Endothelial cell of umbilical vein (primary cell): Measurements from ENCODE around the gene RAB10. TPM values are rescaled to one million over a fixed set of nuclear protein-coding genes. Genes with fewer than 3 reads are reported as not detected.
"Not testable (repeated sequence)": the region's sequence is repeated elsewhere in the genome, so short reads cannot be mapped to it uniquely, and the experiment has no call there.

ENCODE experiments used
- BruUV-seq: library from RNA; stranded (reverse); fragments of 400-500 nt; replicated peaks from 2 replicates; lab custom pipeline; 2021; lab: Mats Ljungman, UMichigan
- CTCF ChIA-PET: fragments of 300-600, 350-600 bp; sonication (Branson Sonifier 250); formaldehyde crosslinking; loops from one replicate; lab custom pipeline; 2021; ENCODE audit warnings: antibody characterized with exemption, inconsistent platforms; lab: Charles Lee
- POLR2A ChIA-PET: fragments of 300-600, 350-600 bp; sonication (Branson Sonifier 250); formaldehyde crosslinking; loops from one replicate; lab custom pipeline; 2021; ENCODE audit warnings: antibody characterized with exemption, inconsistent platforms; lab: Charles Lee
- DNase-seq: peaks from one replicate; pipeline ENCODE4 v3.0.0-alpha.2; 2011; ENCODE audit warnings: low read depth, low spot score
- FAIRE-seq: peaks from 2 replicates; lab custom pipeline; 2011; peaks lifted over from hg19 to GRCh38; lab: Jason Lieb, UNC
- H2AFZ ChIP-seq: 2 replicates; pipeline ENCODE4 v1.6.0; 2012; ENCODE audit warnings: low read depth, low read length, control low read depth, inconsistent platforms
- H3K27ac ChIP-seq: 2 replicates; pipeline ENCODE4 v1.5.1; 2011; ENCODE audit warnings: low read depth, mild to moderate bottlenecking, control low read depth, low read length, moderate library complexity; ENCODE audit not compliant: insufficient read depth
- H3K27me3 ChIP-seq, 2 experiments: 2 replicates each; pipeline versions ENCODE4 v1.6.0 to v1.6.1; 2011; ENCODE audit warnings: low read length in 2 of 2, mixed read lengths in 1 of 2; ENCODE audit not compliant: control insufficient read depth in 2 of 2, insufficient read depth in 2 of 2
- H3K36me3 ChIP-seq, 2 experiments: 2 replicates in 1 of 2; 3 replicates in 1 of 2; pipeline ENCODE4 v1.5.1; 2011; ENCODE audit warnings: low read length in 2 of 2, mild to moderate bottlenecking in 1 of 2, moderate library complexity in 1 of 2; ENCODE audit not compliant: control insufficient read depth in 2 of 2, insufficient read depth in 2 of 2; ENCODE audit errors: extremely low read depth in 1 of 2
- H3K4me1 ChIP-seq: 3 replicates; pipeline ENCODE4 v1.5.1; 2011; ENCODE audit warnings: mild to moderate bottlenecking, low read length; ENCODE audit not compliant: control insufficient read depth, insufficient read depth; ENCODE audit errors: extremely low read depth
- H3K4me2 ChIP-seq: 2 replicates; pipeline ENCODE4 v1.6.1; 2011; ENCODE audit warnings: low read length, control low read depth, mixed read lengths; ENCODE audit not compliant: insufficient read depth
- H3K4me3 ChIP-seq, 3 experiments: fragments of 200-600 bp in 1 of 3; sonication (generic), shearing (Covaris generic) in 1 of 3; replicated peaks in 1 of 3; 2 replicates each; pipeline ENCODE4 v1.5.1; 2011 to 2016; ENCODE audit warnings: control low read depth in 3 of 3, low read length in 3 of 3, mild to moderate bottlenecking in 2 of 3, inconsistent platforms in 1 of 3, low read depth in 1 of 3, moderate library complexity in 1 of 3; ENCODE audit not compliant: insufficient read depth in 1 of 3
- H3K79me2 ChIP-seq: 2 replicates; pipeline ENCODE4 v1.6.0; 2012; ENCODE audit warnings: low read length, inconsistent platforms; ENCODE audit not compliant: control insufficient read depth, insufficient read depth
- H3K9ac ChIP-seq: replicated peaks from 2 replicates; pipeline ENCODE3; 2011; ENCODE audit warnings: low read length, control low read depth; ENCODE audit not compliant: insufficient read depth; ENCODE audit errors: extremely low read depth
- H3K9me1 ChIP-seq: replicated peaks from 3 replicates; pipeline ENCODE4 v1.6.0; 2011; ENCODE audit warnings: mild to moderate bottlenecking, low read length; ENCODE audit not compliant: control insufficient read depth, insufficient read depth; ENCODE audit errors: extremely low read depth
- H3K9me3 ChIP-seq: replicated peaks from 2 replicates; pipeline ENCODE4 v1.5.1; 2012; ENCODE audit warnings: low read length, inconsistent platforms; ENCODE audit not compliant: control insufficient read depth, insufficient read depth
- H4K20me1 ChIP-seq: replicated peaks from 2 replicates; pipeline ENCODE3; 2011; ENCODE audit warnings: mild to moderate bottlenecking, low read length; ENCODE audit not compliant: control insufficient read depth, insufficient read depth; ENCODE audit errors: extremely low read depth
- EZH2 ChIP-seq: IDR thresholded peaks from 2 replicates; pipeline ENCODE4 v1.6.1; 2012; ENCODE audit warnings: borderline replicate concordance, low read depth, mild to moderate bottlenecking, moderate library complexity, low read length, inconsistent platforms; ENCODE audit not compliant: severe bottlenecking
- GATA2 ChIP-seq: IDR thresholded peaks from 2 replicates; pipeline ENCODE4 v1.7.0; 2011; ENCODE audit warnings: low read depth, mild to moderate bottlenecking, moderate library complexity, mixed read lengths, low read length; ENCODE audit not compliant: insufficient read length, insufficient read depth
- JUN ChIP-seq: IDR thresholded peaks from 2 replicates; pipeline ENCODE4 v1.6.1; 2011; ENCODE audit warnings: borderline replicate concordance, low read depth; ENCODE audit not compliant: insufficient read length, insufficient read depth
- MYC ChIP-seq: IDR thresholded peaks from one replicate; pipeline ENCODE4 v1.6.1; 2011; ENCODE audit warnings: mild to moderate bottlenecking, low read depth, low read length
- POLR2A ChIP-seq: IDR thresholded peaks from 2 replicates; pipeline ENCODE4 v1.6.1; 2012; ENCODE audit warnings: low read depth, mild to moderate bottlenecking, control low read depth, low read length
- dilution Hi-C: fragments of 300-500 bp; cut with MboI; formaldehyde crosslinking; loops from one replicate; pipeline ENCODE4 v1.15.0; 2019; ENCODE audit warnings: low sequenced_read_pairs; ENCODE audit not compliant: extremely low pct_ligation_motif_present
- intact Hi-C: fragments of 100-400 bp; cut with micrococcal nuclease; formaldehyde crosslinking; loops from one replicate; pipeline ENCODE4 v1.10.0; 2022
- polyA plus RNA-seq, 4 experiments: library from polyadenylated mRNA; depleted of rRNA in 3 of 4; stranded (reverse) in 3 of 4; unstranded in 1 of 4; fragments of >200 nt; gene quantifications; 2 replicates each; pipeline versions ENCODE4 v1.2.1 to v1.2.3, GENCODE V29; 2011 to 2012; ENCODE audit warnings: missing spikeins in 1 of 4
- total RNA-seq: library from RNA; stranded (reverse); gene quantifications from 2 replicates; pipeline ENCODE4 v1.2.3, GENCODE V29; 2021
- TF ChIP-seq, protein P1 (sequence below), 2 donors: IDR thresholded peaks; 1 replicate in 1 of 2; 2 replicates in 1 of 2; pipeline ENCODE4 v1.5.1; 2011; ENCODE audit warnings: low read length in 2 of 2, mild to moderate bottlenecking in 2 of 2, moderate library complexity in 2 of 2, control low read depth in 1 of 2, inconsistent platforms in 1 of 2, low read depth in 1 of 2; ENCODE audit not compliant: insufficient read depth in 1 of 2; ENCODE audit errors: extremely low read depth in 1 of 2

RAB10 gene
- total and polyA plus RNA-seq, 2 donors (not counting 3 experiments of a cell fraction or from before 2014, with no cell fraction given), result 45.1 to 104 TPM

DNA sequence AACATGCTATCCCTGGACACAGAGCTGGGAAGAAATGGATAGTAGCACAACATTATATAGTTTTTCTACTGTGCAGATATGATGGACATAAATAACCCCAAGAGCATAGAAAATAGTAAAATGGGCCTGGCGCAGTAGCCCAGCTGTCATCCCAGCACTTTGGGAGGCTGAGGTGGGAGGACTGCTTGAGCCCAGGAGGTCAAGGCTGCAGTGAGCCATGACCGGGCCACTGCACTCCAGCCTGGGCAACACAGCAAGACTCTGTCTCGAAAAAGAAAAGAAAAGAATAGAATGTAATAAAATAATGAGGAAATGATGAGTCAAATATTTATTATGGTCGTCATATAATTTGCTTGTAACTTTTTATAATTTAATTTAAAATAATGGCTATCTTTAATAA is 131.5 kb downstream of the RAB10 start:
- no TSS peak for BruUV-seq
- no peak overlapping the region for H3K4me3 ChIP-seq
- no peaks in the 10 kb centered on the region for H3K79me2 ChIP-seq
- dilution Hi-C loops, result no loop called here
- no peak overlapping the region for H3K27ac ChIP-seq
- no peak overlapping the region for H3K4me2 ChIP-seq
- H3K27me3 ChIP-seq, result peaks cover 0 to 3% of the 10 kb centered on the region in 2 experiments
- no peak overlapping the region for H2AFZ ChIP-seq
- no peaks in the 10 kb centered on the region for H3K4me1 ChIP-seq
- H4K20me1 ChIP-seq, result no peaks in the 10 kb centered on the region
- ChIA-PET CTCF (interaction anchor here (0.7 to 1.0 kb wide), 2 partner anchors 10 to 16 kb away, joined by 3 read pairs; no protein-coding TSS in a partner anchor), POLR2A (no interaction called here)
- DNase-seq (no peak), FAIRE-seq (no peak)
- no peaks in the 10 kb centered on the region for H3K36me3 ChIP-seq
- TF ChIP-seq EZH2, result no peak
- TF ChIP-seq GATA2, result no peak
- TF ChIP-seq POLR2A, result no peak
- TF ChIP-seq JUN, result no peak
- TF ChIP-seq MYC, result no peak
- TF ChIP-seq, protein P1, sequence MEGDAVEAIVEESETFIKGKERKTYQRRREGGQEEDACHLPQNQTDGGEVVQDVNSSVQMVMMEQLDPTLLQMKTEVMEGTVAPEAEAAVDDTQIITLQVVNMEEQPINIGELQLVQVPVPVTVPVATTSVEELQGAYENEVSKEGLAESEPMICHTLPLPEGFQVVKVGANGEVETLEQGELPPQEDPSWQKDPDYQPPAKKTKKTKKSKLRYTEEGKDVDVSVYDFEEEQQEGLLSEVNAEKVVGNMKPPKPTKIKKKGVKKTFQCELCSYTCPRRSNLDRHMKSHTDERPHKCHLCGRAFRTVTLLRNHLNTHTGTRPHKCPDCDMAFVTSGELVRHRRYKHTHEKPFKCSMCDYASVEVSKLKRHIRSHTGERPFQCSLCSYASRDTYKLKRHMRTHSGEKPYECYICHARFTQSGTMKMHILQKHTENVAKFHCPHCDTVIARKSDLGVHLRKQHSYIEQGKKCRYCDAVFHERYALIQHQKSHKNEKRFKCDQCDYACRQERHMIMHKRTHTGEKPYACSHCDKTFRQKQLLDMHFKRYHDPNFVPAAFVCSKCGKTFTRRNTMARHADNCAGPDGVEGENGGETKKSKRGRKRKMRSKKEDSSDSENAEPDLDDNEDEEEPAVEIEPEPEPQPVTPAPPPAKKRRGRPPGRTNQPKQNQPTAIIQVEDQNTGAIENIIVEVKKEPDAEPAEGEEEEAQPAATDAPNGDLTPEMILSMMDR (IDR thresholded peaks at IDR 0.05; ENCODE audit: extremely low read depth in 1 of 2, insufficient read depth in 1 of 2, low read depth in 1 of 2, low read length in 2 of 2), result no peak
- no peaks in the 10 kb centered on the region for H3K9me1 ChIP-seq
- intact Hi-C loops, result no loop called here
- no peaks in the 10 kb centered on the region for H3K9me3 ChIP-seq
- no peak overlapping the region for H3K9ac ChIP-seq

DNA sequence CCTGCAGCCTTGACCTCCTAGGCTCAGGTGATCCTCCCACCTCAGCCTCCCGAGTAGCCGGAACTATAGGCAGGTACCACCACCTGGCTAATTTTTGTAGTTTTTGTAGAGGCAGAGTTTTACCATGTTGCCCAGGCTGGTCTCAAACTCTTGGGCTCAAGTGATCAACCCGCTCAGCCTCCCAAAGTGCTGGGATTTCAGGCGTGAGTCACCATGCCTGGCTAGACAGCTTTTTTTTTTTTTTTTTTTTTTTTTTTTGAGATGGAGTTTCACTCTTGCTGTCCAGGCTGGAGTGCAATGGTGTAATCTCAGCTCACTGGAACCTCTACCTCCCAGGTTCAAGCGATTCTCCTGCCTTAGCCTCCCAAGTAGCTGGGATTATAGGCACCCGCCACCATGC is 132.7 kb downstream of the RAB10 start:
- H2AFZ ChIP-seq, H3K9me1 ChIP-seq, dilution Hi-C loops, H3K27me3 ChIP-seq, H3K4me2 ChIP-seq, H3K4me3 ChIP-seq, H4K20me1 ChIP-seq, H3K36me3 ChIP-seq, DNase-seq, H3K79me2 ChIP-seq, H3K9me3 ChIP-seq, H3K9ac ChIP-seq, intact Hi-C loops, BruUV-seq, H3K4me1 ChIP-seq, H3K27ac ChIP-seq: not testable (repeated sequence)
- ChIA-PET CTCF (interaction anchor here (1.1 to 1.3 kb wide), 2 partner anchors 19 to 132 kb away, joined by 3 read pairs; no protein-coding TSS in a partner anchor), POLR2A (interaction anchor here (0.6 kb wide), 1 partner anchor 9 kb away, joined by 3 read pairs; no protein-coding TSS in a partner anchor)
- peak; percentile 28 for FAIRE-seq
